ENCODE measurements around the gene SIGLECL1. TPM values are rescaled to one million over a fixed set of nuclear protein-coding genes. Genes with fewer than 3 reads are reported as not detected.

The SIGLECL1 gene
- total and polyA plus RNA-seq, 4 donors: not detected

DNA sequence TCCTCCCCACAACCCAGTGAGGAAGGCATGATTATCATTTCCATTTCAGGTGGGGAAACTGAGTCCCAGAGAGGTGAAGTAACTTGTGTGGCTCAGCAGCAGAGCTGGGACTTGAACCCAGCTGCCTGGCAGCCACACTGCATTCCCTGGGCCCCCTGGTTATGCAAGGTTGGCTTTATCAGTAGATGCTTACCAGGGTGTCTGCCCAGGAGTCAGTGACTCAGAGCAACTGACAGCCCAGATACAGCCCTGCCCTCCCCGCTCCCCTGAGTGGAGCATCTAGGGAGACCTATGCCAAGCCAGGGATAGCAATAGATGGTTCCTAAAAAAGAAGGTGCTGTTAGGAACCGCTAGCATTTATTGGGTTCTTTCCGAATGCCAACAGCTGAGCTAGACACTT, 66.5 kb downstream of the SIGLECL1 start:
- Histone ChIP-seq H3K27ac (ENCODE audit: low read depth, low read length) (no peak overlapping the region), H3K4me3 (ENCODE audit: low read depth, low read length) (no peak overlapping the region)
- DNase-seq (ENCODE audit: low read depth in 4 of 6, low spot score in 6 of 6): no peak

GRCh38 chr19:51317968-51318367, 67.1 kb downstream of the SIGLECL1 start:
- Histone ChIP-seq H3K4me3 (ENCODE audit: low read depth, low read length) (no peak overlapping the region), H3K36me3 (ENCODE audit: control insufficient read depth, insufficient read depth, low read length) (peaks cover 23% of the 10 kb centered on the region), H3K27me3 (ENCODE audit: control insufficient read depth, insufficient read depth, low read length) (no peaks in the 10 kb centered on the region), H3K4me1 (ENCODE audit: control insufficient read depth, insufficient read depth, low read length) (peaks cover 23% of the 10 kb centered on the region), H3K9me3 (ENCODE audit: control insufficient read depth, insufficient read depth, low read length) (no peaks in the 10 kb centered on the region), H3K27ac (ENCODE audit: low read depth, low read length) (no peak overlapping the region)
- no peak for DNase-seq (ENCODE audit: low read depth in 4 of 6, low spot score in 6 of 6)
- WGBS (ENCODE audit: insufficient coverage): no CpG with 5 or more reads among the region's 1 CpG

More for the DNA sequence above, 66.5 kb downstream of the SIGLECL1 start:
- 84% methylated on average over 3 of the region's 3 CpGs for WGBS (ENCODE audit: insufficient coverage)
- no peaks in the 10 kb centered on the region for H3K27me3 ChIP-seq (ENCODE audit: control insufficient read depth, insufficient read depth, low read length)
- H3K4me1 ChIP-seq (ENCODE audit: control insufficient read depth, insufficient read depth, low read length): peaks cover 29% of the 10 kb centered on the region
- no peaks in the 10 kb centered on the region for H3K9me3 ChIP-seq (ENCODE audit: control insufficient read depth, insufficient read depth, low read length)
- H3K36me3 ChIP-seq (ENCODE audit: control insufficient read depth, insufficient read depth, low read length): peaks cover 17% of the 10 kb centered on the region

Small RNA genes within 50 kb of the gene (small RNA-seq; reads per million reads assigned to genes)
- gene MIR8074 (ENCODE audit: low replicate concordance): not detected

Other genes with a start within 250 kb of the SIGLECL1 start
- gene KLK8, start 249.5 kb upstream of the SIGLECL1 start, total RNA-seq: 1 to 10 TPM in 1 of 2 donors, not detected in 1; 1.4 TPM
- gene KLK8, start 249.5 kb upstream of the SIGLECL1 start, polyA plus RNA-seq (ENCODE audit: insufficient read length in 2 of 2): under 1 TPM in 1 of 2 donors, not detected in 1; 0.71 TPM
- gene KLK10, start 231.4 kb upstream of the SIGLECL1 start, total RNA-seq: 1 to 10 TPM in 1 of 2 donors, under 1 TPM in 1; 0.72 to 1.6 TPM
- 1 to 10 TPM; 7.3 TPM for gene KLK10, start 231.4 kb upstream of the SIGLECL1 start, polyA plus RNA-seq (ENCODE audit: insufficient read length in 2 of 2)
- gene KLK11, start 224.5 kb upstream of the SIGLECL1 start, total RNA-seq: not detected
- gene KLK11, start 224.5 kb upstream of the SIGLECL1 start, polyA plus RNA-seq (ENCODE audit: insufficient read length in 2 of 2): not detected
- not detected for gene KLK12, start 216.1 kb upstream of the SIGLECL1 start, total RNA-seq
- gene KLK12, start 216.1 kb upstream of the SIGLECL1 start, polyA plus RNA-seq (ENCODE audit: insufficient read length in 2 of 2): not detected
- under 1 TPM in 1 of 2 donors, not detected in 1; 0.50 TPM for gene KLK13, start 186.0 kb upstream of the SIGLECL1 start, total RNA-seq
- gene KLK13, start 186.0 kb upstream of the SIGLECL1 start, polyA plus RNA-seq (ENCODE audit: insufficient read length in 2 of 2): 1 to 10 TPM in 1 of 2 donors, under 1 TPM in 1; 0.65 to 1.2 TPM
- gene KLK14, start 168.2 kb upstream of the SIGLECL1 start, total RNA-seq: under 1 TPM in 1 of 2 donors, not detected in 1; 0.11 TPM
- 1 to 10 TPM; 1.4 to 1.9 TPM for gene KLK14, start 168.2 kb upstream of the SIGLECL1 start, polyA plus RNA-seq (ENCODE audit: insufficient read length in 2 of 2)
- 1 to 10 TPM; 1.8 to 5.3 TPM for gene CTU1, start 142.7 kb upstream of the SIGLECL1 start, total RNA-seq
- 1 to 10 TPM; 4.8 to 6.4 TPM for gene CTU1, start 142.7 kb upstream of the SIGLECL1 start, polyA plus RNA-seq (ENCODE audit: insufficient read length in 2 of 2)
- gene SIGLEC9, start 126.2 kb upstream of the SIGLECL1 start, total RNA-seq: 1 to 10 TPM; 1.2 to 2.0 TPM
- 1 to 10 TPM; 1.4 to 2.2 TPM for gene SIGLEC9, start 126.2 kb upstream of the SIGLECL1 start, polyA plus RNA-seq (ENCODE audit: insufficient read length in 2 of 2)
- 1 to 10 TPM in 1 of 2 donors, under 1 TPM in 1; 0.94 to 2.0 TPM for gene SIGLEC7, start 108.8 kb upstream of the SIGLECL1 start, total RNA-seq
- gene SIGLEC7, start 108.8 kb upstream of the SIGLECL1 start, polyA plus RNA-seq (ENCODE audit: insufficient read length in 2 of 2): 1 to 10 TPM in 1 of 2 donors, under 1 TPM in 1; 0.60 to 1.5 TPM
- gene CD33, start 26.0 kb upstream of the SIGLECL1 start, total RNA-seq: 1 to 10 TPM; 3.0 to 3.9 TPM
- 1 to 10 TPM; 2.9 TPM for gene CD33, start 26.0 kb upstream of the SIGLECL1 start, polyA plus RNA-seq (ENCODE audit: insufficient read length in 2 of 2)
- 10 to 100 TPM; 12.1 to 15.3 TPM for gene IGLON5, start 60.6 kb downstream of the SIGLECL1 start, total RNA-seq
- 100 to 1,000 TPM; 154 to 160 TPM for gene IGLON5, start 60.6 kb downstream of the SIGLECL1 start, polyA plus RNA-seq (ENCODE audit: insufficient read length in 2 of 2)
- 1 to 10 TPM; 2.6 to 6.7 TPM for gene VSIG10L, start 91.1 kb downstream of the SIGLECL1 start, total RNA-seq
- gene VSIG10L, start 91.1 kb downstream of the SIGLECL1 start, polyA plus RNA-seq (ENCODE audit: insufficient read length in 2 of 2): 10 to 100 TPM in 1 of 2 donors, 1 to 10 TPM in 1; 10.0 to 12.7 TPM
- gene ETFB, start 115.3 kb downstream of the SIGLECL1 start, total RNA-seq: 100 to 1,000 TPM in 1 of 2 donors, 10 to 100 TPM in 1; 40.2 to 196 TPM
- gene ETFB, start 115.3 kb downstream of the SIGLECL1 start, polyA plus RNA-seq (ENCODE audit: insufficient read length in 2 of 2): 100 to 1,000 TPM in 1 of 2 donors, 10 to 100 TPM in 1; 87.4 to 107 TPM
- 1 to 10 TPM in 1 of 2 donors, not detected in 1; 7.9 TPM for gene CLDND2, start 117.9 kb downstream of the SIGLECL1 start, total RNA-seq
- gene CLDND2, start 117.9 kb downstream of the SIGLECL1 start, polyA plus RNA-seq (ENCODE audit: insufficient read length in 2 of 2): 1 to 10 TPM; 5.9 to 7.6 TPM
- 1 to 10 TPM in 1 of 2 donors, under 1 TPM in 1; 0.44 to 6.0 TPM for gene NKG7, start 121.6 kb downstream of the SIGLECL1 start, total RNA-seq
- under 1 TPM in 1 of 2 donors, not detected in 1; 0.69 TPM for gene NKG7, start 121.6 kb downstream of the SIGLECL1 start, polyA plus RNA-seq (ENCODE audit: insufficient read length in 2 of 2)
- not detected for gene LIM2, start 136.9 kb downstream of the SIGLECL1 start, total RNA-seq
- not detected for gene LIM2, start 136.9 kb downstream of the SIGLECL1 start, polyA plus RNA-seq (ENCODE audit: insufficient read length in 2 of 2)
- gene C19orf84, start 139.5 kb downstream of the SIGLECL1 start, total RNA-seq: not detected
- not detected for gene C19orf84, start 139.5 kb downstream of the SIGLECL1 start, polyA plus RNA-seq (ENCODE audit: insufficient read length in 2 of 2)
- gene SIGLEC10, start 166.6 kb downstream of the SIGLECL1 start, total RNA-seq: 1 to 10 TPM; 3.1 to 3.7 TPM
- 1 to 10 TPM; 6.6 to 7.1 TPM for gene SIGLEC10, start 166.6 kb downstream of the SIGLECL1 start, polyA plus RNA-seq (ENCODE audit: insufficient read length in 2 of 2)
- gene SIGLEC8, start 207.4 kb downstream of the SIGLECL1 start, total RNA-seq: 1 to 10 TPM; 2.0 to 3.6 TPM
- 1 to 10 TPM; 3.8 to 4.7 TPM for gene SIGLEC8, start 207.4 kb downstream of the SIGLECL1 start, polyA plus RNA-seq (ENCODE audit: insufficient read length in 2 of 2)
- gene CEACAM18, start 227.5 kb downstream of the SIGLECL1 start, total RNA-seq: not detected
- not detected for gene CEACAM18, start 227.5 kb downstream of the SIGLECL1 start, polyA plus RNA-seq (ENCODE audit: insufficient read length in 2 of 2)

Measured in spinal cord (tissue), 10 donors.